IMR-90 (cell line): ENCODE results near the gene TMPRSS2. TPM values are rescaled to one million over a fixed set of nuclear protein-coding genes. Genes with fewer than 3 reads are reported as not detected.

Source experiments
- ATAC-seq: fragments of 200-7000 bp; cut with Tn5 transposase; 2 replicates; pipeline ENCODE4 v1.9.1; 2020; ENCODE audit warnings: low read depth, mild to moderate bottlenecking, moderate library complexity
- BruUV-seq: library from RNA; stranded (reverse); fragments of 400-500 nt; replicated peaks from 2 replicates; lab custom pipeline; 2021; lab: Mats Ljungman, UMichigan
- CTCF ChIA-PET: fragments of 300-600 bp; formaldehyde crosslinking; extraction: SDS; loops from one replicate; lab custom pipeline; 2021; ENCODE audit warnings: antibody characterized with exemption; lab: Yijun Ruan, JAX
- POLR2A ChIA-PET: fragments of 300-600 bp; sonication (Branson Sonifier 250); formaldehyde crosslinking; loops from one replicate; lab custom pipeline; 2022; ENCODE audit warnings: antibody characterized with exemption; ENCODE audit not compliant: unreplicated experiment; lab: Charles Lee
- DNase-seq: peaks from one replicate; pipeline ENCODE4 v3.0.0; 2013
- H2AFZ ChIP-seq: replicated peaks from 2 replicates; pipeline ENCODE3; 2013; ENCODE audit warnings: low read length, mild to moderate bottlenecking; ENCODE audit not compliant: poor library complexity
- H2AK5ac ChIP-seq: 2 replicates; pipeline ENCODE4 v1.6.1; 2013; ENCODE audit warnings: low read depth, low read length, inconsistent platforms
- H2AK9ac ChIP-seq: replicated peaks from 2 replicates; pipeline ENCODE3; 2013; ENCODE audit warnings: mild to moderate bottlenecking, low read depth, low read length, moderate library complexity; ENCODE audit not compliant: poor library complexity
- H2BK120ac ChIP-seq: 2 replicates; pipeline ENCODE4 v1.6.1; 2013; ENCODE audit warnings: low read depth, low read length, inconsistent platforms
- H2BK15ac ChIP-seq: 3 replicates; pipeline ENCODE4 v1.6.1; 2013; ENCODE audit warnings: low read depth, low read length, inconsistent platforms
- H2BK20ac ChIP-seq: 2 replicates; pipeline ENCODE4 v1.6.1; 2013; ENCODE audit warnings: low read depth, mild to moderate bottlenecking, inconsistent platforms, low read length, moderate library complexity
- H2BK5ac ChIP-seq: 2 replicates; pipeline ENCODE4 v1.6.1; 2013; ENCODE audit warnings: mild to moderate bottlenecking, low read depth, low read length, inconsistent platforms; ENCODE audit not compliant: poor library complexity, severe bottlenecking
- H3K14ac ChIP-seq: replicated peaks from 2 replicates; pipeline ENCODE4 v1.6.1; 2013; ENCODE audit warnings: low read depth, low read length, inconsistent platforms
- H3K18ac ChIP-seq: 2 replicates; pipeline ENCODE4 v1.6.1; 2013; ENCODE audit warnings: low read depth, low read length, control low read depth
- H3K23ac ChIP-seq: 2 replicates; pipeline ENCODE4 v1.6.1; 2013; ENCODE audit warnings: low read depth, low read length, inconsistent platforms
- H3K27ac ChIP-seq: 2 replicates; pipeline ENCODE4 v1.5.1; 2013; ENCODE audit warnings: mild to moderate bottlenecking, control low read depth, low read length; ENCODE audit not compliant: insufficient read depth
- H3K27me3 ChIP-seq: 2 replicates; pipeline ENCODE4 v1.6.1; 2013; ENCODE audit warnings: low read length; ENCODE audit not compliant: control insufficient read depth, insufficient read depth
- H3K36me3 ChIP-seq: 2 replicates; pipeline ENCODE4 v1.6.1; 2013; ENCODE audit warnings: low read length, mixed read lengths; ENCODE audit not compliant: control insufficient read depth, insufficient read depth
- H3K4ac ChIP-seq: 2 replicates; pipeline ENCODE4 v1.6.1; 2013; ENCODE audit warnings: low read depth, low read length, inconsistent platforms
- H3K4me1 ChIP-seq: 2 replicates; pipeline ENCODE4 v1.6.1; 2013; ENCODE audit warnings: low read length, mixed read lengths; ENCODE audit not compliant: control insufficient read depth, insufficient read depth
- H3K4me2 ChIP-seq: 2 replicates; pipeline ENCODE4 v1.6.1; 2013; ENCODE audit warnings: low read depth, mild to moderate bottlenecking, control low read depth, low read length, moderate library complexity
- H3K4me3 ChIP-seq: 2 replicates; pipeline ENCODE4 v1.5.1; 2013; ENCODE audit warnings: low read depth, mild to moderate bottlenecking, control low read depth, low read length, moderate library complexity; ENCODE audit not compliant: insufficient read depth
- H3K56ac ChIP-seq: 2 replicates; pipeline ENCODE4 v1.6.1; 2013; ENCODE audit warnings: low read length, inconsistent platforms; ENCODE audit not compliant: insufficient read depth; ENCODE audit errors: extremely low read depth
- H3K79me1 ChIP-seq, 2 experiments: 2 replicates each; pipeline ENCODE4 v1.6.1; 2013; ENCODE audit warnings: low read length in 2 of 2, inconsistent platforms in 1 of 2, low read depth in 1 of 2
- H3K9ac ChIP-seq: 2 replicates; pipeline ENCODE4 v1.6.1; 2013; ENCODE audit warnings: low read depth, low read length, control low read depth
- H3K9me1 ChIP-seq: 2 replicates; pipeline ENCODE4 v1.6.1; 2013; ENCODE audit warnings: low read length, inconsistent platforms; ENCODE audit not compliant: insufficient read depth
- H3K9me3 ChIP-seq: 2 replicates; pipeline ENCODE4 v1.6.1; 2013; ENCODE audit warnings: low read length; ENCODE audit not compliant: control insufficient read depth, insufficient read depth
- H4K20me1 ChIP-seq: 2 replicates; pipeline ENCODE4 v1.6.1; 2013; ENCODE audit warnings: low read length, inconsistent platforms; ENCODE audit not compliant: insufficient read depth
- H4K5ac ChIP-seq: 2 replicates; pipeline ENCODE4 v1.6.1; 2013; ENCODE audit warnings: mild to moderate bottlenecking, low read depth, low read length, control low read depth
- H4K8ac ChIP-seq, 2 experiments: 2 replicates each; pipeline ENCODE4 v1.6.1; 2013; ENCODE audit warnings: low read depth in 2 of 2, low read length in 2 of 2, control low read depth in 1 of 2, inconsistent platforms in 1 of 2
- H4K91ac ChIP-seq: 2 replicates; pipeline ENCODE4 v1.6.1; 2013; ENCODE audit warnings: low read depth, low read length, inconsistent platforms; ENCODE audit not compliant: insufficient read depth
- BHLHE40 ChIP-seq: fragments of 150-350 bp; IDR thresholded peaks from 2 replicates; pipeline ENCODE4 v1.6.1; 2016; ENCODE audit warnings: mild to moderate bottlenecking, low read depth, low read length
- NFE2L2 ChIP-seq: fragments of 150-350 bp; IDR thresholded peaks from 2 replicates; pipeline ENCODE4 v1.6.1; 2016; ENCODE audit warnings: low read depth, mild to moderate bottlenecking, low read length
- RFX5 ChIP-seq: IDR thresholded peaks from 2 replicates; pipeline ENCODE4 v1.8.0; 2012; ENCODE audit warnings: low read depth, mild to moderate bottlenecking, low read length, moderate library complexity
- WGBS, 2 experiments: methylation state at CpG; one replicate each; pipeline versions ENCODE4 v1.1.5 to v1.1.7; 2013; ENCODE audit warnings: missing lambda C conversion rate in 2 of 2; ENCODE audit not compliant: insufficient read length in 1 of 2; ENCODE audit errors: extremely low coverage in 2 of 2; 5-methylcytosine and 5-hydroxymethylcytosine counted together
- dilution Hi-C: fragments of 300-500 bp; cut with HindIII; formaldehyde crosslinking; loops from one replicate; pipeline ENCODE4 v1.14.3; 2018; ENCODE audit warnings: low sequenced_read_pairs; ENCODE audit not compliant: unreplicated experiment
- in situ Hi-C: fragments of 300-500 bp; cut with MboI; formaldehyde crosslinking; loops from 3 replicates; pipeline ENCODE4 v1.14.3; 2019; ENCODE audit warnings: low sequenced_read_pairs, inconsistent platforms, mixed read lengths
- intact Hi-C: fragments of 100-400 bp; cut with micrococcal nuclease; formaldehyde crosslinking; loops from 2 replicates; pipeline ENCODE4 v1.10.0; 2022
- polyA plus RNA-seq, 3 experiments: library from polyadenylated mRNA; depleted of rRNA; stranded (reverse); fragments of >200 nt; gene quantifications; 2 replicates each; pipeline ENCODE4 v1.2.3, GENCODE V29; 2012; ENCODE audit warnings: low replicate concordance in 1 of 3
- total RNA-seq: library from RNA; depleted of rRNA; stranded (reverse); fragments of >200 nt; gene quantifications from 2 replicates; pipeline ENCODE4 v1.2.3, GENCODE V29; 2012

Gene TMPRSS2
- total and polyA plus RNA-seq, 2 of the 4 experiments (the other 2 are of a cell fraction), result not detected

- Histone ChIP-seq H2BK5ac (no peak overlapping the region), H3K14ac (no peak overlapping the region), H2BK15ac (no peak overlapping the region), H2BK120ac (no peak overlapping the region), H4K20me1 (no peaks in the 10 kb centered on the region), H2BK20ac (no peak overlapping the region), H4K5ac (no peak overlapping the region), H3K79me1 (no peaks in the 10 kb centered on the region), H3K4me2 (no peak overlapping the region), H3K9ac (no peak overlapping the region), H2AK5ac (no peak overlapping the region), H4K8ac (no peak overlapping the region), H3K4me3 (no peak overlapping the region), H2AK9ac (no peak overlapping the region), H3K4me1 (peaks cover 3% of the 10 kb centered on the region; the same call in 1 of the 2 replicates), H3K18ac (no peak overlapping the region), H3K27me3 (no peaks in the 10 kb centered on the region; the same call in 1 of the 2 replicates), H4K91ac (no peak overlapping the region), H3K4ac (no peak overlapping the region), H3K9me1 (no peaks in the 10 kb centered on the region), H3K23ac (no peak overlapping the region), H2AFZ (no peak overlapping the region), H3K56ac (no peak overlapping the region), H3K9me3 (no peaks in the 10 kb centered on the region), H3K36me3 (no peaks in the 10 kb centered on the region), H3K27ac (no peak overlapping the region)
- dilution Hi-C loops, result no loop called here
- ChIA-PET CTCF (no interaction called here), POLR2A (no interaction called here)
- DNase-seq, result no peak
- no peak for TF ChIP-seq RFX5
- TF ChIP-seq NFE2L2, result no peak
- TF ChIP-seq BHLHE40, result no peak
- in situ Hi-C loops, result no loop called here
- ATAC-seq, result no peak
- BruUV-seq, result no TSS peak
- no CpG with 5 or more reads among the region's 5 CpGs for WGBS, 2 experiments
- intact Hi-C loops, result loop anchor here (10.0 kb wide), 1 partner anchor 1375 kb away; no protein-coding TSS in a partner anchor
These were observed 37.9 kb downstream of the TMPRSS2 start for GRCh38 chr21:41470054-41470453.
